Vein endothelial cell (primary cell): ENCODE measurements around the gene TEX29. TPM values are rescaled to one million over a fixed set of nuclear protein-coding genes. Genes with fewer than 3 reads are reported as not detected.

Experiments used
- total RNA-seq: library from RNA; depleted of rRNA; stranded (reverse); fragments of >200 nt; gene quantifications from 2 replicates; pipeline ENCODE4 v1.2.3, GENCODE V29; 2012

TEX29 gene
- not detected in 2 replicates for total RNA-seq

DNA sequence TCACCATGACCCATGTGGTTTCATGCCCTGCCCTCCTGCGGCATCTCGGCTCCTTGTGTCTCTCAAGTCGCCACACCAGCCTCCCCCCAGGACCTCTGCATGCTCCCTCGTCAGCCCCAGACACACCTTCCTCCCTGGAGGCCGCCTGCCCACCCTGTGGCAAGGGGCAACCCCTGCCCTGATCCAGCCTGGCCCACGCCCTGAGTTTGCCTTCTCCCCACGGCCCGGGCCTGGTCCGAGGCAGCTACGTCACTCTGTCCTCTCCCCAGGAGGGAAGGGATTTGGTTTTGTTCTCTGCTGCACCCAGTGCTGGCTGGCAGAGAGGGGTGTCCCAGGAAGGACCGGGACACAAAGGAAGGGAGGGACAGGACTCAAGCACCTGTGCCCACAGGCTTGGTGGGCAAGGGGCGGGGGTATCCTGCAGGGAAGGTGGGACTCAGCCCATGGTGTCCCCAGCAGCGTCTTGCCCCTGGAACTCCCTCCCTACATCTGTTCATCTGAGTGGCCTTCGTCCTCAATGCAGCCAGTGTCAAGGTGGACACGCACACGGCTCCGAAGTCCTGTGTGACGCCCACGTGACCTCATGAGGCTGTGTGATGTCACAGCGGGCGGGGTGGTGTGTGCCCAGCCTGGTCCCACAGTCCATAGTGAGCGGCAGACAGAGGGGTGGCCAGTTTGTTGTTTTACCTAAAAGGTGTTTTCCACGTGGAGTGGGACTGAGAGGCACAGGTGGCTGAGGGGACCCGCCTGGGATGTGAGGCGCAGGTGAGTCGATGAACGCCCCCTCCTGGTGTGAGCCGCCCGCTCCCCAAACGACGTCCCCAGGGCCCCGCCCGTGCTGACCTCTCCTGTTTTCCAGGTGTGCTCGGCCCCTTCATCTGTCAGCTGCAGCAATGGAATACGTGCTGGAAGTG is at the start of gene TEX29:
TEX29 (plus strand) TSS at position 645 of the 914 bp plus-strand sequence; CDS start at position 894, 249 bp downstream.

Other genes with a start within 250 kb of the TEX29 start
- gene ARHGEF7, start 205.3 kb upstream of the TEX29 start, total RNA-seq: 182 and 211 TPM in 2 replicates